Neural cell (in vitro differentiated cells): Measurements from ENCODE around the gene DENND2A. TPM values are rescaled to one million over a fixed set of nuclear protein-coding genes. Genes with fewer than 3 reads are reported as not detected.
"Not testable (repeated sequence)": the region's sequence is repeated elsewhere in the genome, so short reads cannot be mapped to it uniquely, and the experiment has no call there.

Experiments
- H2AFZ ChIP-seq: fragments of 200-600, 300-800 bp; sonication (generic), shearing (Covaris generic); 2 replicates; pipeline ENCODE4 v1.6.0; 2014; ENCODE audit warnings: low read depth, mild to moderate bottlenecking, antibody characterized with exemption, low read length, moderate library complexity
- H3F3A ChIP-seq: fragments of 200-600 bp; shearing (Covaris generic); 2 replicates; pipeline ENCODE4 v1.6.1; 2016; ENCODE audit warnings: mild to moderate bottlenecking, moderate library complexity, mixed read lengths, antibody characterized with exemption, low read length; ENCODE audit not compliant: insufficient read depth, poor library complexity, severe bottlenecking
- H3K27ac ChIP-seq: fragments of 200-600, 300-800 bp; sonication (generic), shearing (Covaris generic); 2 replicates; pipeline ENCODE4 v1.5.1; 2014; ENCODE audit warnings: mild to moderate bottlenecking, low read length, moderate library complexity
- H3K27me3 ChIP-seq: fragments of 300-800, 200-600 bp; sonication (generic), shearing (Covaris generic); 2 replicates; pipeline ENCODE4 v1.6.0; 2014; ENCODE audit warnings: mild to moderate bottlenecking, low read depth, low read length, moderate library complexity; ENCODE audit not compliant: insufficient read depth
- H3K36me3 ChIP-seq: fragments of 300-800, 200-600 bp; sonication (generic), shearing (Covaris generic); 2 replicates; pipeline ENCODE4 v1.5.1; 2014; ENCODE audit warnings: mild to moderate bottlenecking, antibody characterized with exemption, low read length, moderate library complexity; ENCODE audit not compliant: insufficient read depth
- H3K4me2 ChIP-seq: fragments of 300-800, 200-600 bp; sonication (generic), shearing (Covaris generic); 2 replicates; pipeline ENCODE4 v1.6.0; 2014; ENCODE audit warnings: mild to moderate bottlenecking, low read length
- H3K4me3 ChIP-seq: fragments of 300-800, 200-600 bp; sonication (generic), shearing (Covaris generic); 2 replicates; pipeline ENCODE4 v1.5.1; 2014; ENCODE audit warnings: mild to moderate bottlenecking, low read length, moderate library complexity
- H3K79me2 ChIP-seq: fragments of 200-600 bp; shearing (Covaris generic); replicated peaks from 2 replicates; pipeline ENCODE4 v1.6.0; 2014; ENCODE audit warnings: mild to moderate bottlenecking, low read length, moderate library complexity; ENCODE audit not compliant: insufficient read depth
- H3K9ac ChIP-seq: fragments of 300-800, 200-600 bp; sonication (generic), shearing (Covaris generic); 2 replicates; pipeline ENCODE4 v1.6.1; 2016; ENCODE audit warnings: mild to moderate bottlenecking, low read length, mixed read lengths
- H3K9me2 ChIP-seq: fragments of 200-600 bp; shearing (Covaris generic); 2 replicates; pipeline ENCODE4 v1.6.1; 2016; ENCODE audit warnings: mild to moderate bottlenecking, low read length, mixed read lengths; ENCODE audit not compliant: insufficient read depth
- H3K9me3 ChIP-seq: fragments of 200-600, 300-800 bp; sonication (generic), shearing (Covaris generic); 2 replicates; pipeline ENCODE4 v1.6.1; 2016; ENCODE audit warnings: mild to moderate bottlenecking, mixed run types, low read length, moderate library complexity, mixed read lengths
- H4K20me1 ChIP-seq: fragments of 200-600 bp; shearing (Covaris generic); 2 replicates; pipeline ENCODE4 v1.6.1; 2016; ENCODE audit warnings: mild to moderate bottlenecking, mixed run types; ENCODE audit not compliant: insufficient read depth
- EP300 ChIP-seq: fragments of 450-650 bp; conservative IDR thresholded peaks from 2 replicates; pipeline ENCODE4 v1.6.1; 2014; ENCODE audit warnings: antibody characterized with exemption, mild to moderate bottlenecking, moderate library complexity; ENCODE audit not compliant: poor library complexity, severe bottlenecking
- EZH2 ChIP-seq: fragments of 200-600, 300-800 bp; shearing (Covaris generic), sonication (generic); IDR thresholded peaks from 2 replicates; pipeline ENCODE4 v1.6.1; 2014; ENCODE audit warnings: antibody characterized with exemption, low read length, borderline replicate concordance, mild to moderate bottlenecking; ENCODE audit not compliant: insufficient read depth, poor library complexity, severe bottlenecking
- MXI1 ChIP-seq: fragments of 450-650 bp; conservative IDR thresholded peaks from 2 replicates; pipeline ENCODE4 v1.6.1; 2014; ENCODE audit warnings: antibody characterized with exemption, mild to moderate bottlenecking; ENCODE audit not compliant: poor library complexity, severe bottlenecking
- POLR2AphosphoS5 ChIP-seq: IDR thresholded peaks from 2 replicates; pipeline ENCODE4 v1.6.1; 2012
- RAD21 ChIP-seq: fragments of 450-650 bp; conservative IDR thresholded peaks from 2 replicates; pipeline ENCODE4 v1.6.1; 2014; ENCODE audit warnings: antibody characterized with exemption, mild to moderate bottlenecking, moderate library complexity
- SMC3 ChIP-seq: fragments of 450-650 bp; conservative IDR thresholded peaks from 2 replicates; pipeline ENCODE4 v1.6.1; 2014; ENCODE audit warnings: antibody characterized with exemption, mild to moderate bottlenecking, moderate library complexity; ENCODE audit not compliant: poor library complexity
- TAF1 ChIP-seq: IDR thresholded peaks from 2 replicates; pipeline ENCODE4 v1.6.1; 2012; ENCODE audit warnings: low read depth
- polyA plus RNA-seq: library from polyadenylated mRNA; depleted of rRNA; stranded (reverse); fragments of >200 nt; gene quantifications from 2 replicates; pipeline ENCODE4 v1.2.3, GENCODE V29; 2014
- TF ChIP-seq, protein P1 (sequence below): fragments of 450-650 bp; IDR thresholded peaks from 2 replicates; pipeline ENCODE4 v1.5.1; 2014; ENCODE audit warnings: antibody characterized with exemption, mild to moderate bottlenecking, moderate library complexity; ENCODE audit not compliant: poor library complexity, severe bottlenecking
- TF ChIP-seq, protein P2 (sequence below): IDR thresholded peaks from 2 replicates; pipeline ENCODE4 v1.6.1; 2012; ENCODE audit warnings: borderline replicate concordance

Gene DENND2A
- polyA plus RNA-seq, 1 donor from 2014 or later, result 21.7 TPM

- H3K4me2 ChIP-seq, result no peak overlapping the region
- H3K79me2 ChIP-seq, result no peaks in the 10 kb centered on the region
- H3F3A ChIP-seq, result no peaks in the 10 kb centered on the region
- no peaks in the 10 kb centered on the region for H4K20me1 ChIP-seq
- no peaks in the 10 kb centered on the region for H3K36me3 ChIP-seq
- no peak overlapping the region for H3K9ac ChIP-seq
- H3K27ac ChIP-seq, result no peak overlapping the region
- H3K4me3 ChIP-seq, result no peak overlapping the region
- H3K9me2 ChIP-seq, result no peaks in the 10 kb centered on the region
- H2AFZ ChIP-seq, result no peak overlapping the region
- no peaks in the 10 kb centered on the region for H3K9me3 ChIP-seq
- no peak for TF ChIP-seq TAF1
- TF ChIP-seq, protein P1, sequence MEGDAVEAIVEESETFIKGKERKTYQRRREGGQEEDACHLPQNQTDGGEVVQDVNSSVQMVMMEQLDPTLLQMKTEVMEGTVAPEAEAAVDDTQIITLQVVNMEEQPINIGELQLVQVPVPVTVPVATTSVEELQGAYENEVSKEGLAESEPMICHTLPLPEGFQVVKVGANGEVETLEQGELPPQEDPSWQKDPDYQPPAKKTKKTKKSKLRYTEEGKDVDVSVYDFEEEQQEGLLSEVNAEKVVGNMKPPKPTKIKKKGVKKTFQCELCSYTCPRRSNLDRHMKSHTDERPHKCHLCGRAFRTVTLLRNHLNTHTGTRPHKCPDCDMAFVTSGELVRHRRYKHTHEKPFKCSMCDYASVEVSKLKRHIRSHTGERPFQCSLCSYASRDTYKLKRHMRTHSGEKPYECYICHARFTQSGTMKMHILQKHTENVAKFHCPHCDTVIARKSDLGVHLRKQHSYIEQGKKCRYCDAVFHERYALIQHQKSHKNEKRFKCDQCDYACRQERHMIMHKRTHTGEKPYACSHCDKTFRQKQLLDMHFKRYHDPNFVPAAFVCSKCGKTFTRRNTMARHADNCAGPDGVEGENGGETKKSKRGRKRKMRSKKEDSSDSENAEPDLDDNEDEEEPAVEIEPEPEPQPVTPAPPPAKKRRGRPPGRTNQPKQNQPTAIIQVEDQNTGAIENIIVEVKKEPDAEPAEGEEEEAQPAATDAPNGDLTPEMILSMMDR, result no peak
- TF ChIP-seq EP300, result no peak
- no peak for TF ChIP-seq SMC3
- TF ChIP-seq RAD21, result no peak
- TF ChIP-seq, protein P2, sequence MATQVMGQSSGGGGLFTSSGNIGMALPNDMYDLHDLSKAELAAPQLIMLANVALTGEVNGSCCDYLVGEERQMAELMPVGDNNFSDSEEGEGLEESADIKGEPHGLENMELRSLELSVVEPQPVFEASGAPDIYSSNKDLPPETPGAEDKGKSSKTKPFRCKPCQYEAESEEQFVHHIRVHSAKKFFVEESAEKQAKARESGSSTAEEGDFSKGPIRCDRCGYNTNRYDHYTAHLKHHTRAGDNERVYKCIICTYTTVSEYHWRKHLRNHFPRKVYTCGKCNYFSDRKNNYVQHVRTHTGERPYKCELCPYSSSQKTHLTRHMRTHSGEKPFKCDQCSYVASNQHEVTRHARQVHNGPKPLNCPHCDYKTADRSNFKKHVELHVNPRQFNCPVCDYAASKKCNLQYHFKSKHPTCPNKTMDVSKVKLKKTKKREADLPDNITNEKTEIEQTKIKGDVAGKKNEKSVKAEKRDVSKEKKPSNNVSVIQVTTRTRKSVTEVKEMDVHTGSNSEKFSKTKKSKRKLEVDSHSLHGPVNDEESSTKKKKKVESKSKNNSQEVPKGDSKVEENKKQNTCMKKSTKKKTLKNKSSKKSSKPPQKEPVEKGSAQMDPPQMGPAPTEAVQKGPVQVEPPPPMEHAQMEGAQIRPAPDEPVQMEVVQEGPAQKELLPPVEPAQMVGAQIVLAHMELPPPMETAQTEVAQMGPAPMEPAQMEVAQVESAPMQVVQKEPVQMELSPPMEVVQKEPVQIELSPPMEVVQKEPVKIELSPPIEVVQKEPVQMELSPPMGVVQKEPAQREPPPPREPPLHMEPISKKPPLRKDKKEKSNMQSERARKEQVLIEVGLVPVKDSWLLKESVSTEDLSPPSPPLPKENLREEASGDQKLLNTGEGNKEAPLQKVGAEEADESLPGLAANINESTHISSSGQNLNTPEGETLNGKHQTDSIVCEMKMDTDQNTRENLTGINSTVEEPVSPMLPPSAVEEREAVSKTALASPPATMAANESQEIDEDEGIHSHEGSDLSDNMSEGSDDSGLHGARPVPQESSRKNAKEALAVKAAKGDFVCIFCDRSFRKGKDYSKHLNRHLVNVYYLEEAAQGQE, result no peak
- no peak for TF ChIP-seq EZH2
- H3K27me3 ChIP-seq, result no peaks in the 10 kb centered on the region
These were observed 107.2 kb downstream of the DENND2A start for GRCh38 chr7:140533394-140533872.

- not testable (repeated sequence) for H3K9me2 ChIP-seq, H3K79me2 ChIP-seq, H2AFZ ChIP-seq, H3K4me3 ChIP-seq, H3K9me3 ChIP-seq, H3K4me2 ChIP-seq, H3K9ac ChIP-seq, H4K20me1 ChIP-seq, H3K36me3 ChIP-seq, H3F3A ChIP-seq, H3K27me3 ChIP-seq, H3K27ac ChIP-seq
These were observed 111.2 kb downstream of the DENND2A start for GRCh38 chr7:140529428-140529827.

DNA sequence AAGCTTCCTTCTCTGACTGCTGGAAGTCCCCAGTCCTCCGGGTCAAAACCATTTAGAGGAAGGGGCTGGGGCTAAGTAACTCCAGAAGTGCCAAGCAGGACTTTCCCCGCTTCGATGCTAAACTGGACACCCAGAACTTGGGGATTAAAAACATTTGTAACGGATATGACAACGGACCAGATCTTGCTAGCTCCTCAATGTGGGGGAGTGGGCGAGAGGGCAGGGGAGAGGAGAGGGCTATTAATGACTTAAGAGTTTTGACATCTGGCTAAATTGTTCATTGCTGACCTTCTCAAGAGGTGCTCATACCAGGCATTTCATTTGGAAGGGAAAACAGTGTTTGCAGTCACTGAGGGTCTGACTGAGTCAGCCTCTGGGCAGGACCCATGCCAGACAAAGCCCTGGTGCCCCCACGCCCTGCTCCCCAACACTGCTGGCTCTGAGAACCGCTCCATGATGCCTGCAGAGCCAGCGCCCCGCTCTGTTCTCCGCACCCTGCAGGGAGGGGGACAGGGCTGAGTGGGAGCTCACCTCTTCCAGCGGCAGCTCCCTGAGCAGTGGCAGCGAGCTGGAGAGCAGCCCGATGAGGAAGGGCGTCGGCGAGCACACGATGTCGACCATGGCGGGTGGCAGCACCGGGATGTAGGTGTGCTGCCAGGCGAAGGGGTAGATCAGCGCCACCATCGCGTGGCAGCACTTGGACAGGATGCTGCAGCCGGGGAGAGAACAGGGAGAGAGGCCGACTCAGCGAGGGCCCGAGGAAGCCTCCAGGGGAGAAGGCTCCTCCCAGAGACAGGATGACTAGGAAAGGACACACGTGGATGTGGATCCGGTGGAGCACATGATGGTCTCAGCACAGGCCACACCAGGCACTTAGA, 113.6 kb downstream of the DENND2A start:
- no peak overlapping the region for H2AFZ ChIP-seq
- no peak overlapping the region for H3K27ac ChIP-seq

More for the DNA sequence above, 113.6 kb downstream of the DENND2A start:
- Histone ChIP-seq H4K20me1 (no peaks in the 10 kb centered on the region), H3K4me3 (no peak overlapping the region), H3K9me2 (no peaks in the 10 kb centered on the region), H3K79me2 (no peaks in the 10 kb centered on the region), H3K9me3 (no peaks in the 10 kb centered on the region), H3K9ac (no peak overlapping the region), H3K36me3 (no peaks in the 10 kb centered on the region), H3K4me2 (no peak overlapping the region), H3F3A (no peaks in the 10 kb centered on the region), H3K27me3 (no peaks in the 10 kb centered on the region)
- no peak for TF ChIP-seq SMC3
- no peak for TF ChIP-seq RAD21
- TF ChIP-seq, protein P1, result no peak
- TF ChIP-seq MXI1, result no peak
- TF ChIP-seq POLR2AphosphoS5, result no peak
- TF ChIP-seq TAF1, result no peak
- TF ChIP-seq, protein P2, result no peak
- no peak for TF ChIP-seq EP300
